HepG2 (cell line): Measurements from ENCODE around the gene NFIC. TPM values are rescaled to one million over a fixed set of nuclear protein-coding genes. Genes with fewer than 3 reads are reported as not detected.

Experiments
- ARNT2 ChIP-seq: sonication (generic); formaldehyde crosslinking; IDR thresholded peaks from 2 replicates; pipeline ENCODE4 v1.8.0; 2022; ENCODE audit warnings: mild to moderate bottlenecking, low read depth, missing genetic modification reagents, moderate library complexity
- HNRNPL ChIP-seq: fragments of 200-400 bp; formaldehyde crosslinking; IDR thresholded peaks from 2 replicates; pipeline ENCODE4 v1.6.1; 2017; ENCODE audit warnings: mild to moderate bottlenecking, low read depth, low read length
- NFE2L1 ChIP-seq: sonication (generic); formaldehyde crosslinking; IDR thresholded peaks from 2 replicates; pipeline ENCODE4 v1.4.0; 2020; ENCODE audit warnings: missing genetic modification reagents, mild to moderate bottlenecking, borderline replicate concordance
- REL ChIP-seq: sonication (generic); formaldehyde crosslinking; conservative IDR thresholded peaks from 2 replicates; pipeline ENCODE4 v1.8.0; 2022; ENCODE audit warnings: mild to moderate bottlenecking, missing genetic modification reagents, moderate library complexity
- REXO4 ChIP-seq: sonication (generic); formaldehyde crosslinking; IDR thresholded peaks from 2 replicates; pipeline ENCODE4 v1.8.0; 2022; ENCODE audit warnings: missing genetic modification reagents, mild to moderate bottlenecking, borderline replicate concordance
- SP140L ChIP-seq: sonication (generic); formaldehyde crosslinking; IDR thresholded peaks from 2 replicates; pipeline ENCODE4 v1.4.0; 2020; ENCODE audit warnings: missing genetic modification reagents, borderline replicate concordance
- SP4 ChIP-seq: sonication (generic); formaldehyde crosslinking; IDR thresholded peaks from 2 replicates; pipeline ENCODE4 v1.8.1; 2023; ENCODE audit warnings: mild to moderate bottlenecking, missing genetic modification reagents
- ZBTB42 ChIP-seq: sonication (generic); formaldehyde crosslinking; IDR thresholded peaks from 2 replicates; pipeline ENCODE4 v1.5.0; 2020; ENCODE audit warnings: mild to moderate bottlenecking, missing genetic modification reagents
- ZKSCAN8 ChIP-seq: IDR thresholded peaks from 2 replicates; pipeline ENCODE4 v1.6.1; 2016; ENCODE audit warnings: borderline replicate concordance, missing genetic modification reagents, missing compliant biosample characterization
- ZNF121 ChIP-seq: sonication (generic); formaldehyde crosslinking; IDR thresholded peaks from 2 replicates; pipeline ENCODE4 v1.5.0; 2020; ENCODE audit warnings: mild to moderate bottlenecking, missing genetic modification reagents
- polyA plus RNA-seq, 8 experiments: library from polyadenylated mRNA; depleted of rRNA in 3 of 8; stranded (reverse) in 7 of 8; unstranded in 1 of 8; fragments of >200 nt; fragmentation: Illumina TruSeq in 4 of 8; extraction: Trizol in 4 of 8; gene quantifications; 2 replicates each; pipeline versions ENCODE4 v1.2.1 to v1.2.3, GENCODE V29; 2011 to 2016; ENCODE audit warnings: low read depth in 4 of 8, missing spikeins in 1 of 8, mixed read lengths in 1 of 8; ENCODE audit not compliant: insufficient read depth in 1 of 8
- total RNA-seq, 5 experiments: library from RNA; depleted of rRNA; stranded (reverse); fragments of >200 nt; fragmentation: Illumina TruSeq; extraction: Trizol; gene quantifications; 2 replicates each; pipeline ENCODE4 v1.2.3, GENCODE V29; 2016; ENCODE audit warnings: low read depth in 1 of 5
- TF ChIP-seq, protein P1 (sequence below): sonication (generic); formaldehyde crosslinking; IDR thresholded peaks from 2 replicates; pipeline ENCODE4 v1.4.0; 2020; ENCODE audit warnings: missing genetic modification reagents, borderline replicate concordance
- TF ChIP-seq, protein P2 (sequence below): IDR thresholded peaks from 2 replicates; pipeline ENCODE4 v1.6.1; 2018; ENCODE audit warnings: missing genetic modification reagents, mild to moderate bottlenecking, missing compliant biosample characterization
- TF ChIP-seq, protein P3 (sequence below): sonication (generic); formaldehyde crosslinking; IDR thresholded peaks from 2 replicates; pipeline ENCODE4 v1.4.0; 2020; ENCODE audit warnings: missing genetic modification reagents, borderline replicate concordance
- TF ChIP-seq, protein P4 (sequence below): sonication (generic); formaldehyde crosslinking; IDR thresholded peaks from 2 replicates; pipeline ENCODE4 v1.4.0; 2020; ENCODE audit warnings: mild to moderate bottlenecking, low read depth, missing genetic modification reagents
- TF ChIP-seq, protein P5 (sequence below): sonication (generic); formaldehyde crosslinking; IDR thresholded peaks from 2 replicates; pipeline ENCODE4 v1.9.0; 2021; ENCODE audit warnings: missing genetic modification reagents, borderline replicate concordance

NFIC gene
- total and polyA plus RNA-seq, 2 of the 13 experiments (the other 11 are each of a cell fraction or from before 2014, with no cell fraction given): 1.3 to 2.5 TPM

DNA sequence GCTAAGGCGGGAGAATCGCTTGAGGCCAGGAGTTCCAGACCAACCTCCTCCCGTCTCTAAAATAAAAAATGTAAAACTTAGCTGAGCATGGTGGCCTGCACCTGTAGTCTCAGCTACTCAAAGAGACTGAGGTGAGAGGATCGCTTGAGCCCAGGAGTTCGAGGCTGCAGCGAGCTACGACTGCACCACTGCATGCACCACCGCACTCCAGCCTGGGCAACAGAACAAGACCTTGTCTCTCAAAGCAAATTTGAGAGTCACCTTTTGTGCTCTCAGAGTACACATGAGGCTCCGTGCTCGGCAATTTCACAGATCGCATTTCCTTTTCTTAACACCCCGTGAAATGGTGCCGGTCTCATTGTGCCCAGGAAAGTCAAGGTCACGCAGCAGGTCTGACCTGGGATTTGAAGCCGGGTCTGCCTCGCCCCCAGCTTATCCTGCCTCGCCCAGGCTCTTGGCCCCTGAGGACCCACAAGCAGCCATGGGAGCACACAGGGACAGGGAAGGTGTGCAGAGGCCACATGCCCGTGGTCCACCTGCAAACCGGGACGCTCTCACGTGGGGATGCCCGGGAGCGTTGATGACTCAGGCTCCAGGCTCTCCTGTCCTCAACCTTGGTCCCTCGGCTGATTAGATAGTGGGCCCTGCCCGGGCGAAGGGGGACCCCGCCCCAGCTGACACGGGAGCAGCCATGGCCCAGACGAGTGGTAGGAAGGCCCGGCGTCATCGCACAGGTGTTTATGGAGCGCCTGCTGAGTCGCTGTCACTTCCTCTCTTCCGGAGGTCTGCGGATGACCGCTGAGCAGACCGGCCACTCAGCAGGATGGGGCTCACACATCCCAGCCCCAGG is 115.1 kb downstream of the NFIC start (continued):
- TF ChIP-seq, protein P1, sequence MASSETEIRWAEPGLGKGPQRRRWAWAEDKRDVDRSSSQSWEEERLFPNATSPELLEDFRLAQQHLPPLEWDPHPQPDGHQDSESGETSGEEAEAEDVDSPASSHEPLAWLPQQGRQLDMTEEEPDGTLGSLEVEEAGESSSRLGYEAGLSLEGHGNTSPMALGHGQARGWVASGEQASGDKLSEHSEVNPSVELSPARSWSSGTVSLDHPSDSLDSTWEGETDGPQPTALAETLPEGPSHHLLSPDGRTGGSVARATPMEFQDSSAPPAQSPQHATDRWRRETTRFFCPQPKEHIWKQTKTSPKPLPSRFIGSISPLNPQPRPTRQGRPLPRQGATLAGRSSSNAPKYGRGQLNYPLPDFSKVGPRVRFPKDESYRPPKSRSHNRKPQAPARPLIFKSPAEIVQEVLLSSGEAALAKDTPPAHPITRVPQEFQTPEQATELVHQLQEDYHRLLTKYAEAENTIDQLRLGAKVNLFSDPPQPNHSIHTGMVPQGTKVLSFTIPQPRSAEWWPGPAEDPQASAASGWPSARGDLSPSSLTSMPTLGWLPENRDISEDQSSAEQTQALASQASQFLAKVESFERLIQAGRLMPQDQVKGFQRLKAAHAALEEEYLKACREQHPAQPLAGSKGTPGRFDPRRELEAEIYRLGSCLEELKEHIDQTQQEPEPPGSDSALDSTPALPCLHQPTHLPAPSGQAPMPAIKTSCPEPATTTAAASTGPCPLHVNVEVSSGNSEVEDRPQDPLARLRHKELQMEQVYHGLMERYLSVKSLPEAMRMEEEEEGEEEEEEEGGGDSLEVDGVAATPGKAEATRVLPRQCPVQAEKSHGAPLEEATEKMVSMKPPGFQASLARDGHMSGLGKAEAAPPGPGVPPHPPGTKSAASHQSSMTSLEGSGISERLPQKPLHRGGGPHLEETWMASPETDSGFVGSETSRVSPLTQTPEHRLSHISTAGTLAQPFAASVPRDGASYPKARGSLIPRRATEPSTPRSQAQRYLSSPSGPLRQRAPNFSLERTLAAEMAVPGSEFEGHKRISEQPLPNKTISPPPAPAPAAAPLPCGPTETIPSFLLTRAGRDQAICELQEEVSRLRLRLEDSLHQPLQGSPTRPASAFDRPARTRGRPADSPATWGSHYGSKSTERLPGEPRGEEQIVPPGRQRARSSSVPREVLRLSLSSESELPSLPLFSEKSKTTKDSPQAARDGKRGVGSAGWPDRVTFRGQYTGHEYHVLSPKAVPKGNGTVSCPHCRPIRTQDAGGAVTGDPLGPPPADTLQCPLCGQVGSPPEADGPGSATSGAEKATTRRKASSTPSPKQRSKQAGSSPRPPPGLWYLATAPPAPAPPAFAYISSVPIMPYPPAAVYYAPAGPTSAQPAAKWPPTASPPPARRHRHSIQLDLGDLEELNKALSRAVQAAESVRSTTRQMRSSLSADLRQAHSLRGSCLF (CRISPR knock-in tag): no peak
- TF ChIP-seq ZBTB42 (CRISPR knock-in tag): peak; percentile 85; the same call in 1 of the 2 replicates
- TF ChIP-seq ZNF121 (CRISPR knock-in tag): no peak
- TF ChIP-seq HNRNPL: no peak
- TF ChIP-seq, protein P2, sequence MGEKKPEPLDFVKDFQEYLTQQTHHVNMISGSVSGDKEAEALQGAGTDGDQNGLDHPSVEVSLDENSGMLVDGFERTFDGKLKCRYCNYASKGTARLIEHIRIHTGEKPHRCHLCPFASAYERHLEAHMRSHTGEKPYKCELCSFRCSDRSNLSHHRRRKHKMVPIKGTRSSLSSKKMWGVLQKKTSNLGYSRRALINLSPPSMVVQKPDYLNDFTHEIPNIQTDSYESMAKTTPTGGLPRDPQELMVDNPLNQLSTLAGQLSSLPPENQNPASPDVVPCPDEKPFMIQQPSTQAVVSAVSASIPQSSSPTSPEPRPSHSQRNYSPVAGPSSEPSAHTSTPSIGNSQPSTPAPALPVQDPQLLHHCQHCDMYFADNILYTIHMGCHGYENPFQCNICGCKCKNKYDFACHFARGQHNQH (CRISPR knock-in tag): no peak; the same call in 1 of the 2 replicates
- TF ChIP-seq, protein P3, sequence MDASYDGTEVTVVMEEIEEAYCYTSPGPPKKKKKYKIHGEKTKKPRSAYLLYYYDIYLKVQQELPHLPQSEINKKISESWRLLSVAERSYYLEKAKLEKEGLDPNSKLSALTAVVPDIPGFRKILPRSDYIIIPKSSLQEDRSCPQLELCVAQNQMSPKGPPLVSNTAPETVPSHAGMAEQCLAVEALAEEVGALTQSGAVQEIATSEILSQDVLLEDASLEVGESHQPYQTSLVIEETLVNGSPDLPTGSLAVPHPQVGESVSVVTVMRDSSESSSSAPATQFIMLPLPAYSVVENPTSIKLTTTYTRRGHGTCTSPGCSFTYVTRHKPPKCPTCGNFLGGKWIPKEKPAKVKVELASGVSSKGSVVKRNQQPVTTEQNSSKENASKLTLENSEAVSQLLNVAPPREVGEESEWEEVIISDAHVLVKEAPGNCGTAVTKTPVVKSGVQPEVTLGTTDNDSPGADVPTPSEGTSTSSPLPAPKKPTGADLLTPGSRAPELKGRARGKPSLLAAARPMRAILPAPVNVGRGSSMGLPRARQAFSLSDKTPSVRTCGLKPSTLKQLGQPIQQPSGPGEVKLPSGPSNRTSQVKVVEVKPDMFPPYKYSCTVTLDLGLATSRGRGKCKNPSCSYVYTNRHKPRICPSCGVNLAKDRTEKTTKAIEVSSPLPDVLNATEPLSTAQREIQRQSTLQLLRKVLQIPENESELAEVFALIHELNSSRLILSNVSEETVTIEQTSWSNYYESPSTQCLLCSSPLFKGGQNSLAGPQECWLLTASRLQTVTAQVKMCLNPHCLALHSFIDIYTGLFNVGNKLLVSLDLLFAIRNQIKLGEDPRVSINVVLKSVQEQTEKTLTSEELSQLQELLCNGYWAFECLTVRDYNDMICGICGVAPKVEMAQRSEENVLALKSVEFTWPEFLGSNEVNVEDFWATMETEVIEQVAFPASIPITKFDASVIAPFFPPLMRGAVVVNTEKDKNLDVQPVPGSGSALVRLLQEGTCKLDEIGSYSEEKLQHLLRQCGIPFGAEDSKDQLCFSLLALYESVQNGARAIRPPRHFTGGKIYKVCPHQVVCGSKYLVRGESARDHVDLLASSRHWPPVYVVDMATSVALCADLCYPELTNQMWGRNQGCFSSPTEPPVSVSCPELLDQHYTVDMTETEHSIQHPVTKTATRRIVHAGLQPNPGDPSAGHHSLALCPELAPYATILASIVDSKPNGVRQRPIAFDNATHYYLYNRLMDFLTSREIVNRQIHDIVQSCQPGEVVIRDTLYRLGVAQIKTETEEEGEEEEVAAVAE (CRISPR knock-in tag): no peak
- TF ChIP-seq, protein P4, sequence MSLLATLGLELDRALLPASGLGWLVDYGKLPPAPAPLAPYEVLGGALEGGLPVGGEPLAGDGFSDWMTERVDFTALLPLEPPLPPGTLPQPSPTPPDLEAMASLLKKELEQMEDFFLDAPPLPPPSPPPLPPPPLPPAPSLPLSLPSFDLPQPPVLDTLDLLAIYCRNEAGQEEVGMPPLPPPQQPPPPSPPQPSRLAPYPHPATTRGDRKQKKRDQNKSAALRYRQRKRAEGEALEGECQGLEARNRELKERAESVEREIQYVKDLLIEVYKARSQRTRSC (CRISPR knock-in tag): no peak
- TF ChIP-seq REXO4: 0 out of 2 replicates have a peak, but pooled peaks have one; percentile 91
- TF ChIP-seq SP4 (CRISPR knock-in tag): no peak; the same call in 1 of the 2 replicates
- TF ChIP-seq, protein P5, sequence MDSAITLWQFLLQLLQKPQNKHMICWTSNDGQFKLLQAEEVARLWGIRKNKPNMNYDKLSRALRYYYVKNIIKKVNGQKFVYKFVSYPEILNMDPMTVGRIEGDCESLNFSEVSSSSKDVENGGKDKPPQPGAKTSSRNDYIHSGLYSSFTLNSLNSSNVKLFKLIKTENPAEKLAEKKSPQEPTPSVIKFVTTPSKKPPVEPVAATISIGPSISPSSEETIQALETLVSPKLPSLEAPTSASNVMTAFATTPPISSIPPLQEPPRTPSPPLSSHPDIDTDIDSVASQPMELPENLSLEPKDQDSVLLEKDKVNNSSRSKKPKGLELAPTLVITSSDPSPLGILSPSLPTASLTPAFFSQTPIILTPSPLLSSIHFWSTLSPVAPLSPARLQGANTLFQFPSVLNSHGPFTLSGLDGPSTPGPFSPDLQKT (CRISPR knock-in tag): no peak
- TF ChIP-seq REL (CRISPR knock-in tag): no peak
- TF ChIP-seq ZKSCAN8: no peak
- TF ChIP-seq NFE2L1 (CRISPR knock-in tag): no peak; the same call in 1 of the 2 replicates
- TF ChIP-seq SP140L (CRISPR knock-in tag): no peak
- no peak for TF ChIP-seq ARNT2 (CRISPR knock-in tag)
